HG02885 (cell line): ENCODE results near the gene ZNF606.

ENCODE experiments used
- ATAC-seq: cut with Tn5 transposase; IDR thresholded peaks from one replicate; pipeline ENCODE4 v1.9.1; 2021; ENCODE audit warnings: mild to moderate bottlenecking; ENCODE audit not compliant: unreplicated experiment, poor library complexity

Gene ZNF606

GRCh38 chr19:57935731-57936130 lies 66.9 kb downstream of the ZNF606 start:
- no peak for ATAC-seq

- ATAC-seq: no peak
These were observed 67.6 kb downstream of the ZNF606 start, which contains the start of gene ZNF418 for GRCh38 chr19:57934820-57935665. Gene ZNF418, minus strand, starts transcription at chr19:57935402. Its CDS starts 1,580 bp downstream, at chr19:57933822.

GRCh38 chr19:57927587-57927986 lies 75.0 kb downstream of the ZNF606 start:
- no peak for ATAC-seq
